K562 (cell line): ENCODE data around the gene CALM3. TPM values are rescaled to one million over a fixed set of nuclear protein-coding genes. Genes with fewer than 3 reads are reported as not detected.
A peak's percentile ranks its signal among the peaks of the same experiment; 100 is the strongest.

Experiments used
- ATF7 ChIP-seq: fragments of 450-650 bp; IDR thresholded peaks from 2 replicates; pipeline ENCODE4 v1.7.1; 2014; ENCODE audit warnings: mild to moderate bottlenecking, moderate library complexity
- CGGBP1 ChIP-seq: fragments of 250-450 bp; sonication (Bioruptor Pico); IDR thresholded peaks from 2 replicates; pipeline ENCODE4 v1.9.0; 2021; ENCODE audit warnings: mild to moderate bottlenecking
- GTF2E2 ChIP-seq: fragments of 200-800 bp; sonication (Bioruptor generic); IDR thresholded peaks from 2 replicates; pipeline ENCODE4 v1.6.1; 2016; ENCODE audit warnings: missing genetic modification characterization, missing compliant biosample characterization
- KDM1A ChIP-seq, 2 experiments: fragments of 450-650 bp; IDR thresholded peaks; 2 replicates each; pipeline ENCODE4 v1.6.1; 2016; ENCODE audit warnings: mild to moderate bottlenecking in 2 of 2
- KDM5B ChIP-seq: fragments of 200-600 bp; sonication (generic); IDR thresholded peaks from 2 replicates; pipeline ENCODE4 v1.6.1; 2012; ENCODE audit warnings: low read depth, mild to moderate bottlenecking, moderate library complexity, low read length, control low read depth, inconsistent platforms; ENCODE audit not compliant: insufficient replicate concordance
- MYBL2 ChIP-seq, 2 experiments: fragments of 450-650 bp in 1 of 2; sonication (generic) in 1 of 2; formaldehyde crosslinking in 1 of 2; IDR thresholded peaks; 2 replicates each; pipeline versions ENCODE4 v1.6.1 to v1.8.1; 2017 to 2022; ENCODE audit warnings: borderline replicate concordance in 1 of 2, inconsistent platforms in 1 of 2, low read depth in 1 of 2, mild to moderate bottlenecking in 1 of 2, missing genetic modification reagents in 1 of 2, moderate library complexity in 1 of 2
- PHF21A ChIP-seq: fragments of 450-650 bp; IDR thresholded peaks from 2 replicates; pipeline ENCODE4 v1.6.1; 2017; ENCODE audit warnings: low read depth, borderline replicate concordance
- PRMT5 ChIP-seq: sonication (generic); formaldehyde crosslinking; IDR thresholded peaks from 2 replicates; pipeline ENCODE4 v1.5.0; 2020; ENCODE audit warnings: missing genetic modification reagents
- PURB ChIP-seq: sonication (generic); formaldehyde crosslinking; IDR thresholded peaks from 2 replicates; pipeline ENCODE4 v1.9.0; 2021; ENCODE audit warnings: low read depth, mild to moderate bottlenecking, missing genetic modification reagents
- TSC22D4 ChIP-seq: fragments of 450-650 bp; IDR thresholded peaks from 2 replicates; pipeline ENCODE4 v1.6.1; 2016; ENCODE audit warnings: missing genetic modification characterization, missing biosample characterization, control low read depth
- VEZF1 ChIP-seq: fragments of 200-800 bp; sonication (Bioruptor generic); IDR thresholded peaks from 2 replicates; pipeline ENCODE4 v1.6.1; 2017; ENCODE audit warnings: missing genetic modification characterization, missing compliant biosample characterization
- ZFX ChIP-seq: sonication (generic); formaldehyde crosslinking; IDR thresholded peaks from 2 replicates; pipeline ENCODE4 v1.8.0; 2022; ENCODE audit warnings: mild to moderate bottlenecking, missing genetic modification reagents, moderate library complexity
- ZNF282 ChIP-seq: sonication (generic); formaldehyde crosslinking; IDR thresholded peaks from 2 replicates; pipeline ENCODE4 v1.8.1; 2023; ENCODE audit warnings: missing genetic modification reagents
- ZNF324 ChIP-seq: fragments of 250-450 bp; sonication (Bioruptor Pico); IDR thresholded peaks from 2 replicates; pipeline ENCODE4 v1.4.0; 2020; ENCODE audit warnings: mild to moderate bottlenecking
- ZNF740 ChIP-seq, 3 experiments: fragments of 200-800 bp in 1 of 3; sonication (Bioruptor generic) in 1 of 3; sonication (generic) in 1 of 3; formaldehyde crosslinking in 1 of 3; IDR thresholded peaks; 2 replicates each; pipeline versions ENCODE4 v1.6.1 to v1.8.0; 2016 to 2022; ENCODE audit warnings: mild to moderate bottlenecking in 2 of 3, missing compliant biosample characterization in 2 of 3, missing genetic modification characterization in 2 of 3, missing genetic modification reagents in 1 of 3
- ZNF76 ChIP-seq: fragments of 250-450 bp; sonication (Bioruptor Pico); IDR thresholded peaks from 2 replicates; pipeline ENCODE4 v1.4.0; 2020; ENCODE audit warnings: mild to moderate bottlenecking, moderate library complexity, borderline replicate concordance
- polyA plus RNA-seq, 8 experiments: library from polyadenylated mRNA; depleted of rRNA in 4 of 8; stranded (reverse) in 5 of 8; unstranded in 3 of 8; fragments of >200 nt; fragmentation: Nextera tagmentation in 2 of 8; fragmentation: Illumina TruSeq in 1 of 8; extraction: Ambion mirVana in 2 of 8; extraction: Trizol in 1 of 8; gene quantifications; 2 replicates each; pipeline versions ENCODE4 v1.2.1 to v1.2.3, GENCODE V29; 2011 to 2014; ENCODE audit warnings: inconsistent platforms in 1 of 8, missing spikeins in 1 of 8
- total RNA-seq, 7 experiments: library from RNA; depleted of rRNA in 6 of 7; stranded (reverse); fragments of >200 nt in 6 of 7; fragmentation: Illumina TruSeq in 2 of 7; extraction: Trizol in 2 of 7; gene quantifications; 2 replicates each; pipeline versions ENCODE4 v1.2.1 to v1.2.3, GENCODE V29; 2011 to 2021; ENCODE audit warnings: low replicate concordance in 1 of 7
- TF ChIP-seq, protein P1 (sequence below): fragments of 450-650 bp; IDR thresholded peaks from 2 replicates; pipeline ENCODE4 v1.6.1; 2016; ENCODE audit warnings: borderline replicate concordance
- TF ChIP-seq, protein P2 (sequence below): fragments of 250-450 bp; sonication (Bioruptor Pico); IDR thresholded peaks from 2 replicates; pipeline ENCODE4 v1.9.0; 2021; ENCODE audit warnings: mild to moderate bottlenecking, inconsistent platforms

Gene CALM3
- total and polyA plus RNA-seq, 9 of the 15 experiments (the other 6 are each of a cell fraction or from before 2014, with no cell fraction given) = 34.6 to 350 (median 156) TPM

GRCh38 chr19:46601318-46602224 is at the start of gene CALM3 (continued):
- no peak for TF ChIP-seq ATF7
- 0 out of 2 replicates have a peak, but pooled peaks have one; percentile 8 for TF ChIP-seq ZNF740 (CRISPR knock-in tag; IDR thresholded peaks at IDR 0.05)
- TF ChIP-seq ZNF740 (tag; IDR thresholded peaks at IDR 0.05) = 0 out of 4 replicates have a peak, but pooled peaks of 1 of the 2 experiments have one; percentile 38
- no peak for TF ChIP-seq VEZF1 (CRISPR knock-in tag)
- no peak; the same call in 1 of the 2 replicates for TF ChIP-seq CGGBP1 (CRISPR knock-in tag)
- peak; percentile 1; the same call in 1 of the 2 replicates for TF ChIP-seq ZFX
- TF ChIP-seq MYBL2 (IDR thresholded peaks at IDR 0.05; ENCODE audit: low read depth) = no peak
- no peak for TF ChIP-seq MYBL2 (CRISPR knock-in tag; IDR thresholded peaks at IDR 0.05; ENCODE audit: borderline replicate concordance)
- no peak for TF ChIP-seq PRMT5 (CRISPR knock-in tag)
- TF ChIP-seq GTF2E2 (tag) = no peak
- TF ChIP-seq, protein P1, sequence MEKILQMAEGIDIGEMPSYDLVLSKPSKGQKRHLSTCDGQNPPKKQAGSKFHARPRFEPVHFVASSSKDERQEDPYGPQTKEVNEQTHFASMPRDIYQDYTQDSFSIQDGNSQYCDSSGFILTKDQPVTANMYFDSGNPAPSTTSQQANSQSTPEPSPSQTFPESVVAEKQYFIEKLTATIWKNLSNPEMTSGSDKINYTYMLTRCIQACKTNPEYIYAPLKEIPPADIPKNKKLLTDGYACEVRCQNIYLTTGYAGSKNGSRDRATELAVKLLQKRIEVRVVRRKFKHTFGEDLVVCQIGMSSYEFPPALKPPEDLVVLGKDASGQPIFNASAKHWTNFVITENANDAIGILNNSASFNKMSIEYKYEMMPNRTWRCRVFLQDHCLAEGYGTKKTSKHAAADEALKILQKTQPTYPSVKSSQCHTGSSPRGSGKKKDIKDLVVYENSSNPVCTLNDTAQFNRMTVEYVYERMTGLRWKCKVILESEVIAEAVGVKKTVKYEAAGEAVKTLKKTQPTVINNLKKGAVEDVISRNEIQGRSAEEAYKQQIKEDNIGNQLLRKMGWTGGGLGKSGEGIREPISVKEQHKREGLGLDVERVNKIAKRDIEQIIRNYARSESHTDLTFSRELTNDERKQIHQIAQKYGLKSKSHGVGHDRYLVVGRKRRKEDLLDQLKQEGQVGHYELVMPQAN = no peak
- no peak for TF ChIP-seq PHF21A
- no peak for TF ChIP-seq ZNF76 (CRISPR knock-in tag)
- 0 out of 4 replicates have a peak, but pooled peaks of 1 of the 2 experiments have one; percentile 8 for TF ChIP-seq KDM1A (IDR thresholded peaks at IDR 0.05)
- TF ChIP-seq PURB (CRISPR knock-in tag) = no peak
- TF ChIP-seq ZNF282 (CRISPR knock-in tag) = no peak
- no peak for TF ChIP-seq TSC22D4
- TF ChIP-seq, protein P2, sequence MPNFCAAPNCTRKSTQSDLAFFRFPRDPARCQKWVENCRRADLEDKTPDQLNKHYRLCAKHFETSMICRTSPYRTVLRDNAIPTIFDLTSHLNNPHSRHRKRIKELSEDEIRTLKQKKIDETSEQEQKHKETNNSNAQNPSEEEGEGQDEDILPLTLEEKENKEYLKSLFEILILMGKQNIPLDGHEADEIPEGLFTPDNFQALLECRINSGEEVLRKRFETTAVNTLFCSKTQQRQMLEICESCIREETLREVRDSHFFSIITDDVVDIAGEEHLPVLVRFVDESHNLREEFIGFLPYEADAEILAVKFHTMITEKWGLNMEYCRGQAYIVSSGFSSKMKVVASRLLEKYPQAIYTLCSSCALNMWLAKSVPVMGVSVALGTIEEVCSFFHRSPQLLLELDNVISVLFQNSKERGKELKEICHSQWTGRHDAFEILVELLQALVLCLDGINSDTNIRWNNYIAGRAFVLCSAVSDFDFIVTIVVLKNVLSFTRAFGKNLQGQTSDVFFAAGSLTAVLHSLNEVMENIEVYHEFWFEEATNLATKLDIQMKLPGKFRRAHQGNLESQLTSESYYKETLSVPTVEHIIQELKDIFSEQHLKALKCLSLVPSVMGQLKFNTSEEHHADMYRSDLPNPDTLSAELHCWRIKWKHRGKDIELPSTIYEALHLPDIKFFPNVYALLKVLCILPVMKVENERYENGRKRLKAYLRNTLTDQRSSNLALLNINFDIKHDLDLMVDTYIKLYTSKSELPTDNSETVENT = no peak
- TF ChIP-seq ZNF324 (CRISPR knock-in tag) = no peak
- peak; percentile 73 for TF ChIP-seq KDM5B
